ENCODE data around the gene HOXB8.

Gene HOXB8

GRCh38 chr17:48646183-48647102, 31.4 kb upstream of the HOXB8 start:
- no peak for DNase-seq (ENCODE audit: low read depth)
- H3K4me3 ChIP-seq (ENCODE audit: low read length): no peak overlapping the region
- TF ChIP-seq CTCF (conservative IDR thresholded peaks at IDR 0.05; ENCODE audit: low read depth, low read length): no peak

- TF ChIP-seq CTCF (conservative IDR thresholded peaks at IDR 0.05; ENCODE audit: low read depth, low read length): no peak
- DNase-seq (ENCODE audit: low read depth): no peak
- H3K4me3 ChIP-seq (ENCODE audit: low read length): no peak overlapping the region
Measured at GRCh38 chr17:48645639-48646182, 30.6 kb upstream of the HOXB8 start.

GRCh38 chr17:48644910-48645557, 29.9 kb upstream of the HOXB8 start:
- no peak for TF ChIP-seq CTCF (conservative IDR thresholded peaks at IDR 0.05; ENCODE audit: low read depth, low read length)
- DNase-seq (ENCODE audit: low read depth): no peak
- H3K4me3 ChIP-seq (ENCODE audit: low read length): no peak overlapping the region

- H3K4me3 ChIP-seq (ENCODE audit: low read length): no peak overlapping the region
- DNase-seq (ENCODE audit: low read depth): no peak
- no peak for TF ChIP-seq CTCF (conservative IDR thresholded peaks at IDR 0.05; ENCODE audit: low read depth, low read length)
Measured at GRCh38 chr17:48644159-48644558, 29.1 kb upstream of the HOXB8 start.

- DNase-seq (ENCODE audit: low read depth): no peak
- H3K4me3 ChIP-seq (ENCODE audit: low read length): no peak overlapping the region
- TF ChIP-seq CTCF (conservative IDR thresholded peaks at IDR 0.05; ENCODE audit: low read depth, low read length): no peak
Measured at GRCh38 chr17:48643697-48644012, 28.6 kb upstream of the HOXB8 start.

- TF ChIP-seq CTCF (conservative IDR thresholded peaks at IDR 0.05; ENCODE audit: low read depth, low read length): no peak
- H3K4me3 ChIP-seq (ENCODE audit: low read length): no peak overlapping the region
- no peak for DNase-seq (ENCODE audit: low read depth)
Measured at GRCh38 chr17:48642843-48643696, 28.0 kb upstream of the HOXB8 start.

Data from retinal pigment epithelial cell (primary cell).